Stimulated activated CD8-positive, alpha-beta memory T cell treated with anti-CD3 and anti-CD28 coated beads, Interleukin-2, amount 100 ng/mL, for 48 hours (primary cell): Measurements from ENCODE around the gene PLIN1.

Source experiments
- DNase-seq, 2 donors: peaks; one replicate each; pipeline ENCODE4 v3.0.0-alpha.2; 2020; ENCODE audit warnings: low read depth in 2 of 2

Gene PLIN1

DNA sequence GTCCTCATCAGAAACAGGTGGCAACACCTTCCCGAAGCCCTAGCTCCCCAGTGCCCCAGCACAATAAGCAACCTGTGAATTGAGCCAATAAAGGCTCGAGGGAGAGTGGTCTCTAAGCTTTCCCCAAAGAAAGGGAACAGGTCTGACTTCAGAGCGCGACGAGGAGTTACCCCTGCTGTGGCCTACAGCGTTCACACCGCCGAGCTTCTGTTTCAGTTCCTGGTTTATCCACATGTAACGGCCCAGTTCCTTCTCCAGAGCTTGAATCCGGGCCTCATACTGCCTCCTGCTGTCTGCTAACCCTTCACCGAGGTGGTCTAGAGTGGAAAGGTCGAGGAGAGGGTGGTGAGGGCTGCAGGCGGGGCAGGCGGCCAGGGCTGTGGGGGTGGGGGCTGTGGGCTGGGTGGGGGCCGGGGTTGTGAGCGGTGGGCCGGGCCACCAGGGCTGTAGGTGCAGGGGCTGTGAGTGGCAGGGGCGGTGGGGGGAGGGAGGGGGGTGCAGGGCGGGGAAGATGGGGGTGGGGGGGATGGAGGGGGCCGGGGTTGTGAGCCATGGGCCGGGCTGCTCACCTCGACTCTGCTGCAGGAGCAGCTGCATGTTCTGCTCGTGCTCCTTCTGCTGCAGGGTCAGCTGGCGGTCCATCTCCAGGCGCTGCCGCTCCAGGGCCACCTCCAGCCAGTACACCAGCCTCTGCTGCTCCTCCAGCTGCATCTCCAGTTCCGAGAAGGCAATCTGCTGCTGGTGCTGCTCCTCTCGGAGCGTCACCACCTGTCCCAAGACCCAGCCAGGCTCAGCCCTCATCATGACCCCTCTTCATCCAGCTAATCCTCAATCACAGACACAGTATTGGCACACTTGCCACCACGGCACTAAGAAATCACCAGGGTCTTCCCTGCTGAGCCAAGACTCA lies 50.1 kb downstream of the PLIN1 start:
- no peak for DNase-seq

- DNase-seq: no peak
Observed at GRCh38 chr15:89628301-89628700, 50.9 kb downstream of the PLIN1 start.

GRCh38 chr15:89627256-89627970 lies 51.8 kb downstream of the PLIN1 start:
- no peak for DNase-seq

GRCh38 chr15:89625716-89626115 lies 53.5 kb downstream of the PLIN1 start:
- no peak for DNase-seq

GRCh38 chr15:89623165-89623564 lies 56.0 kb downstream of the PLIN1 start:
- DNase-seq: no peak

GRCh38 chr15:89621547-89621946 lies 57.6 kb downstream of the PLIN1 start:
- no peak for DNase-seq

DNA sequence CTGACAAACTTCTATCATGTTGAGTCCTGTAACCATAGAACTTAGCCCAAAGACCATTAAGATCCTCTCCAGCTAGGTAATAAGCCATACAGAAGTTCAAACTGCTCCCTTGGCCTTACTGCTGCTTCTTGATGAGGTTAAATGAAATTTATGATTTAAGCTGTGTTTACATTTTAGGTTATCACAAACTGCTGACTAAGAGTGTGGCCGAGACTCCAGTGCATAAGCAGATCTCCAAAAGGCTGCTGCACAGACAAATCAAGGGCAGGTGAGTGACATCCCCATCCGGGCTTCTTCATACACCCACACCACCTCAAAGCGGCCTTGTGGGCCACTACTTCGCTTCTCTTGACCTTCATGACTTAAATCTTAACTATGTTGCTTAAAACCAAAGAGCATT lies 62.9 kb downstream of the PLIN1 start:
- DNase-seq: no peak

DNA sequence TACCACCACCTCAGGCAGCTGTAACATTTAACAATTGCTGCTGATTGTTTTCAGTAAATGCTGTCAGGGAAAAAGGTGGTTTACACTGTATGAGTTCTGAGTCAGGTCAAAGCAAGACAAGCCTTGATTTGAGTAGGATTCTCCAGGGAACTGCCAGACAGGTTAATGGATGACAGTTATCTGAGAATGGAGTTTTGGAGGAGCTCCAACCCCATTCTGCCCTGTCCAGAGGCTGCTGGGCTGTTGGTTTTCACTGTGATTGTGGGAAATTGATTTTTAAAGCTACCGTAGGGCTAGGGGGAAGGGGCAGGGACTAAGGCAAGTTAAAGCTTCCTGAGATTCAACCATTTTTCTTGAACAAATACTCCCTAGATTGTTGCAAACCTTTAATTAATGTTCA lies 64.0 kb downstream of the PLIN1 start:
- DNase-seq: no peak
